PFSK-1 (cell line): Measurements from ENCODE around the gene ZNF362.

Source experiments
- FOXP2 ChIP-seq: optimal IDR thresholded peaks from 2 replicates; pipeline ENCODE3; 2011; ENCODE audit warnings: borderline replicate concordance, control low read depth, inconsistent platforms; ENCODE audit not compliant: insufficient read depth; ENCODE audit errors: extremely low read length, extremely low read depth
- POLR2AphosphoS5 ChIP-seq: IDR thresholded peaks from 2 replicates; pipeline ENCODE4 v1.6.1; 2012; ENCODE audit warnings: low read depth, mild to moderate bottlenecking, control low read depth, low read length, moderate library complexity
- REST ChIP-seq, 2 experiments: IDR thresholded peaks; 2 replicates each; pipeline versions ENCODE4 v1.6.1 to v1.8.0; 2011 to 2012; ENCODE audit warnings: low read depth in 2 of 2, low read length in 2 of 2, control low read depth in 1 of 2, inconsistent platforms in 1 of 2, mild to moderate bottlenecking in 1 of 2, moderate library complexity in 1 of 2; ENCODE audit not compliant: insufficient read depth in 1 of 2
- SIN3A ChIP-seq: IDR thresholded peaks from 2 replicates; pipeline ENCODE4 v1.6.1; 2012; ENCODE audit warnings: mild to moderate bottlenecking, low read length, moderate library complexity, borderline replicate concordance; ENCODE audit not compliant: insufficient read depth
- TAF1 ChIP-seq: IDR thresholded peaks from 2 replicates; pipeline ENCODE4 v1.6.1; 2012; ENCODE audit warnings: low read length, control low read depth, borderline replicate concordance; ENCODE audit not compliant: insufficient read depth

Gene ZNF362

GRCh38 chr1:33342041-33342723, 85.9 kb downstream of the ZNF362 start:
- TF ChIP-seq TAF1: peak; percentile 60; the same call in 1 of the 2 replicates
- peak; percentile 39 to 72; a peak in 3 of 4 replicates for TF ChIP-seq REST (IDR thresholded peaks at IDR 0.05; ENCODE audit: insufficient read depth in 1 of 2, low read depth in 2 of 2, low read length in 2 of 2)
- TF ChIP-seq SIN3A: peak; percentile 99
- peak; percentile 100 for TF ChIP-seq FOXP2
- no peak; the same call in 1 of the 2 replicates for TF ChIP-seq POLR2AphosphoS5

GRCh38 chr1:33343539-33343938, 87.2 kb downstream of the ZNF362 start:
- TF ChIP-seq POLR2AphosphoS5 (no peak), REST (IDR thresholded peaks at IDR 0.05; ENCODE audit: insufficient read depth in 1 of 2, low read depth in 2 of 2, low read length in 2 of 2) (no peak), FOXP2 (no peak), TAF1 (no peak), SIN3A (no peak)

- TF ChIP-seq SIN3A (no peak), REST (IDR thresholded peaks at IDR 0.05; ENCODE audit: insufficient read depth in 1 of 2, low read depth in 2 of 2, low read length in 2 of 2) (no peak), POLR2AphosphoS5 (no peak), TAF1 (no peak), FOXP2 (no peak)
Measured at GRCh38 chr1:33344896-33345560, 88.7 kb downstream of the ZNF362 start.

- no peak for TF ChIP-seq POLR2AphosphoS5
- TF ChIP-seq REST (IDR thresholded peaks at IDR 0.05; ENCODE audit: insufficient read depth in 1 of 2, low read depth in 2 of 2, low read length in 2 of 2): no peak
- TF ChIP-seq TAF1: no peak
- TF ChIP-seq FOXP2: no peak
- no peak for TF ChIP-seq SIN3A
Measured at GRCh38 chr1:33346533-33346926, 90.2 kb downstream of the ZNF362 start.
